ENCODE data around the gene VPS18. TPM values are rescaled to one million over a fixed set of nuclear protein-coding genes. Genes with fewer than 3 reads are reported as not detected.

The VPS18 gene, protein sequence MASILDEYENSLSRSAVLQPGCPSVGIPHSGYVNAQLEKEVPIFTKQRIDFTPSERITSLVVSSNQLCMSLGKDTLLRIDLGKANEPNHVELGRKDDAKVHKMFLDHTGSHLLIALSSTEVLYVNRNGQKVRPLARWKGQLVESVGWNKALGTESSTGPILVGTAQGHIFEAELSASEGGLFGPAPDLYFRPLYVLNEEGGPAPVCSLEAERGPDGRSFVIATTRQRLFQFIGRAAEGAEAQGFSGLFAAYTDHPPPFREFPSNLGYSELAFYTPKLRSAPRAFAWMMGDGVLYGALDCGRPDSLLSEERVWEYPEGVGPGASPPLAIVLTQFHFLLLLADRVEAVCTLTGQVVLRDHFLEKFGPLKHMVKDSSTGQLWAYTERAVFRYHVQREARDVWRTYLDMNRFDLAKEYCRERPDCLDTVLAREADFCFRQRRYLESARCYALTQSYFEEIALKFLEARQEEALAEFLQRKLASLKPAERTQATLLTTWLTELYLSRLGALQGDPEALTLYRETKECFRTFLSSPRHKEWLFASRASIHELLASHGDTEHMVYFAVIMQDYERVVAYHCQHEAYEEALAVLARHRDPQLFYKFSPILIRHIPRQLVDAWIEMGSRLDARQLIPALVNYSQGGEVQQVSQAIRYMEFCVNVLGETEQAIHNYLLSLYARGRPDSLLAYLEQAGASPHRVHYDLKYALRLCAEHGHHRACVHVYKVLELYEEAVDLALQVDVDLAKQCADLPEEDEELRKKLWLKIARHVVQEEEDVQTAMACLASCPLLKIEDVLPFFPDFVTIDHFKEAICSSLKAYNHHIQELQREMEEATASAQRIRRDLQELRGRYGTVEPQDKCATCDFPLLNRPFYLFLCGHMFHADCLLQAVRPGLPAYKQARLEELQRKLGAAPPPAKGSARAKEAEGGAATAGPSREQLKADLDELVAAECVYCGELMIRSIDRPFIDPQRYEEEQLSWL
- total RNA-seq = 27.2 and 35.4 TPM in 2 replicates

DNA sequence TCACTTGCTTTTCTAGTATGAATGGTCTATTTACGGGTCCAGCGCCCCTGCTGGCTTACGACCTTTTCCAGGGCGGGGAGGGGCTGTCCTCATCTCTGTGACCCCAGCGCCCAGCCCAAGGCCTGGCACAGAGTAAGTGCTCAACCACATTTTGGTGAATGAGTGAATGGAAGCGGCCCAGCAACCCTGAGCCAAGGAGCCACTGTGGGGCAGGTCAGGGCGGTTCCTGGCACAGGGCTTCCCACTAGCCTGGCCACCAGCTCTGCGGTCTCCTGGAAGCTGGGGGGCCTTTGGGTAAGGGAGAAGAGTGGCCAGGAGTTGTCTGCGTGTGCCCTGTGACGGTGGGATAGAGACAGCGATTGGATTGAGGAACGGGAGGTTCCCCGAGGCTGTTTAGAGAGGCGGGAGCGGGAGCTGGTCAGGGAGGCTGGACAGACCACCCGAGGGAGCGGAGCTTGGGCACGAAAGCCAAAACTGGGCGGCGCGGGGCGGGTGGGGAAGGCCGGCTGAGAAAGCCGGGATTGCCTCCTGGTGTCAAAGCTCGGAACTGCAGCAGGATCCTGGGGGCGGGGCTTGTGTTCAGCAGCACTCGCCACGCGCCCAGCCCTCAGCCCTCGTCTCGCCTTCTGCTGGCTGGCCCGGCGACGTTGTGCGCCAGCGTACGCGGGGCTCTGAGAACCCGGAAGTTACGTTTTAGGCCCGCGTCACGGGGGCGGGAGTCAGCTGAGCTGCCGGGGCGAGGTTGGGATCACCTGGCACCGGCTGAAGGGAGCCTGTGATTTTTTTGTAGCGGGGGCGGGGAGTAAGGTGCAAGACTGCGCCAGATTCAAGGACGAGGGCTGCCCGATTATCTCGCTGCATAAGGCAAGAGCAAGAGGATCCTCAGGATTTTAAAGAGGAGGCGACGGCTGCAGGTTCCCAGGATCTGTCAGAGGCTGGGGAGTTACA is at the start of gene VPS18:
TSS of gene VPS18 (plus strand) at position 718 of the 948 bp plus-strand sequence. CDS start 319 bp downstream, outside the sequence.
- H3K4me3 ChIP-seq (ENCODE audit: low read depth, low read length) = peak within 1 kb of the TSS; percentile 77
- peak; percentile 68 for TF ChIP-seq CTCF (conservative IDR thresholded peaks at IDR 0.05; ENCODE audit: low read depth, low read length)
- peak; percentile 68 for DNase-seq (ENCODE audit: low read depth)

- H3K4me3 ChIP-seq (ENCODE audit: low read depth, low read length) = peak overlapping the region; percentile 84
- no peak for TF ChIP-seq CTCF (conservative IDR thresholded peaks at IDR 0.05; ENCODE audit: low read depth, low read length)
- DNase-seq (ENCODE audit: low read depth) = no peak
Measured at GRCh38 chr15:40844696-40845030, 49.6 kb upstream of the VPS18 start.

GRCh38 chr15:40845036-40845435 is 49.2 kb upstream of the VPS18 start:
- DNase-seq (ENCODE audit: low read depth) = no peak
- TF ChIP-seq CTCF (conservative IDR thresholded peaks at IDR 0.05; ENCODE audit: low read depth, low read length) = no peak
- peak overlapping the region; percentile 84 for H3K4me3 ChIP-seq (ENCODE audit: low read depth, low read length)

- TF ChIP-seq CTCF (conservative IDR thresholded peaks at IDR 0.05; ENCODE audit: low read depth, low read length) = no peak
- DNase-seq (ENCODE audit: low read depth) = no peak
- H3K4me3 ChIP-seq (ENCODE audit: low read depth, low read length) = peak overlapping the region; percentile 84
Measured at GRCh38 chr15:40845511-40846284, 48.6 kb upstream of the VPS18 start.

- no peak for TF ChIP-seq CTCF (conservative IDR thresholded peaks at IDR 0.05; ENCODE audit: low read depth, low read length)
- peak overlapping the region; percentile 84 for H3K4me3 ChIP-seq (ENCODE audit: low read depth, low read length)
- DNase-seq (ENCODE audit: low read depth) = peak; percentile 59
Measured at GRCh38 chr15:40846841-40847222, 47.4 kb upstream of the VPS18 start.
